ENCODE measurements around the gene AMPD1.

Gene AMPD1

GRCh38 chr1:114641377-114641776, 54.0 kb downstream of the AMPD1 start:
- DNase-seq (ENCODE audit: low read depth in 4 of 4, low spot score in 1 of 4), result no peak

GRCh38 chr1:114638910-114639309, 56.4 kb downstream of the AMPD1 start:
- no peak for DNase-seq (ENCODE audit: low read depth in 4 of 4, low spot score in 1 of 4)

GRCh38 chr1:114632427-114632826, 62.9 kb downstream of the AMPD1 start:
- DNase-seq (ENCODE audit: low read depth in 4 of 4, low spot score in 1 of 4), result no peak

GRCh38 chr1:114627107-114627506, 68.2 kb downstream of the AMPD1 start:
- no peak for DNase-seq (ENCODE audit: low read depth in 4 of 4, low spot score in 1 of 4)

GRCh38 chr1:114623364-114623763, 72.0 kb downstream of the AMPD1 start:
- no peak for DNase-seq (ENCODE audit: low read depth in 4 of 4, low spot score in 1 of 4)
